Common myeloid progenitor, CD34-positive (primary cell): ENCODE measurements around the gene NMNAT2.

Experiments
- CTCF ChIA-PET: fragments of 350-600 bp; sonication (Branson Sonifier 250); formaldehyde crosslinking; loops from one replicate; lab custom pipeline; 2021; ENCODE audit warnings: antibody characterized with exemption; lab: Charles Lee
- POLR2A ChIA-PET: fragments of 350-600 bp; sonication (Branson Sonifier 250); formaldehyde crosslinking; loops from one replicate; lab custom pipeline; 2021; ENCODE audit warnings: antibody characterized with exemption; lab: Charles Lee
- DNase-seq, 3 donors: peaks; one replicate each; pipeline versions ENCODE4 v3.0.0 to v3.0.0-alpha.2; 2013
- H3K27ac ChIP-seq, 2 experiments: 1 replicate in 1 of 2; 2 replicates in 1 of 2; pipeline ENCODE4 v1.7.0; 2013; ENCODE audit warnings: inconsistent platforms in 2 of 2, low read length in 2 of 2, mild to moderate bottlenecking in 2 of 2, low read depth in 1 of 2, moderate library complexity in 1 of 2; ENCODE audit not compliant: severe bottlenecking in 2 of 2, insufficient read depth in 1 of 2, poor library complexity in 1 of 2
- H3K27me3 ChIP-seq, 5 experiments: replicated peaks in 2 of 5; 1 replicate in 3 of 5; 2 replicates in 2 of 5; pipeline versions ENCODE4 v1.6.1 to v1.7.0; 2013; ENCODE audit warnings: low read length in 4 of 5, mild to moderate bottlenecking in 2 of 5, moderate library complexity in 2 of 5, inconsistent platforms in 1 of 5; ENCODE audit not compliant: insufficient read depth in 5 of 5, control insufficient read depth in 4 of 5
- H3K36me3 ChIP-seq, 4 experiments: 1 replicate in 2 of 4; 2 replicates in 2 of 4; pipeline versions ENCODE4 v1.6.1 to v1.7.0; 2013; ENCODE audit warnings: low read length in 3 of 4, control low read depth in 1 of 4, mild to moderate bottlenecking in 1 of 4; ENCODE audit not compliant: control insufficient read depth in 4 of 4, insufficient read depth in 4 of 4
- H3K4me1 ChIP-seq, 4 experiments: 1 replicate in 3 of 4; 2 replicates in 1 of 4; pipeline versions ENCODE4 v1.6.1 to v1.7.1; 2013; ENCODE audit warnings: low read length in 3 of 4, mild to moderate bottlenecking in 3 of 4, control low read depth in 1 of 4, inconsistent platforms in 1 of 4, moderate library complexity in 1 of 4; ENCODE audit not compliant: control insufficient read depth in 4 of 4, insufficient read depth in 4 of 4; ENCODE audit errors: control extremely low read depth in 1 of 4
- H3K4me3 ChIP-seq, 7 experiments: 1 replicate in 4 of 7; 2 replicates in 3 of 7; pipeline versions ENCODE4 v1.5.1 to v1.7.0; 2013; ENCODE audit warnings: mild to moderate bottlenecking in 7 of 7, low read length in 6 of 7, moderate library complexity in 6 of 7, inconsistent platforms in 2 of 7, low read depth in 2 of 7, control low read depth in 1 of 7; ENCODE audit not compliant: insufficient read depth in 4 of 7, control insufficient read depth in 1 of 7; ENCODE audit errors: extremely low read depth in 1 of 7
- H3K9me3 ChIP-seq, 5 experiments: 1 replicate in 4 of 5; 2 replicates in 1 of 5; pipeline versions ENCODE4 v1.6.1 to v1.7.1; 2013; ENCODE audit warnings: low read length in 4 of 5, mild to moderate bottlenecking in 2 of 5, inconsistent platforms in 1 of 5, low read depth in 1 of 5, moderate library complexity in 1 of 5; ENCODE audit not compliant: control insufficient read depth in 4 of 5, insufficient read depth in 2 of 5; ENCODE audit errors: control extremely low read depth in 1 of 5
- WGBS: methylation state at CpG from one replicate; pipeline ENCODE4 v1.1.5; 2013; ENCODE audit not compliant: insufficient coverage; 5-methylcytosine and 5-hydroxymethylcytosine counted together

The NMNAT2 gene

DNA sequence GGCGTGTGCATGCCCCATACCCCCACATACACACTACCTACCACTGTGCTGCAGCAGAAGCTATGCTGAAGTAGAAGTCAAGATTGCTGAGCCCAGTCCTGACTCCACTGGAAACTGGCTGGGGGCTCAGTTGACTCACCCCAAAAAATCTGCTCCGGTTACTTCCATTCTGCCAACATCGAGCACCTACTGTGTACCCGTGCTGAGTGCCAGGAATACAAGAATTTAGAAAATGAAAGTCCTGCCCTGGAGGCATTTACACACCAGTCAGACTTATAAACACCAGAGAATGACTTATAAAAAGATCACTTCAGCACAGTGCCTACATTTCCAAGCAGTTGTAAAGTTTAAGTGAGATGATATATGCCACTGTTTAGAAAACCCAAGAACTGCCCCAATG is 99.1 kb downstream of the NMNAT2 start:
- Histone ChIP-seq H3K4me1 (no peaks in the 10 kb centered on the region), H3K4me3 (no peak overlapping the region), H3K36me3 (no peaks in the 10 kb centered on the region), H3K9me3 (no peaks in the 10 kb centered on the region), H3K27ac (no peak overlapping the region), H3K27me3 (peaks cover 0 to 3% (median 0%) of the 10 kb centered on the region in 5 experiments)
- ChIA-PET CTCF (no interaction called here), POLR2A (no interaction called here)
- no peak for DNase-seq
- WGBS: 91% methylated on average over 3 of the region's 4 CpGs

DNA sequence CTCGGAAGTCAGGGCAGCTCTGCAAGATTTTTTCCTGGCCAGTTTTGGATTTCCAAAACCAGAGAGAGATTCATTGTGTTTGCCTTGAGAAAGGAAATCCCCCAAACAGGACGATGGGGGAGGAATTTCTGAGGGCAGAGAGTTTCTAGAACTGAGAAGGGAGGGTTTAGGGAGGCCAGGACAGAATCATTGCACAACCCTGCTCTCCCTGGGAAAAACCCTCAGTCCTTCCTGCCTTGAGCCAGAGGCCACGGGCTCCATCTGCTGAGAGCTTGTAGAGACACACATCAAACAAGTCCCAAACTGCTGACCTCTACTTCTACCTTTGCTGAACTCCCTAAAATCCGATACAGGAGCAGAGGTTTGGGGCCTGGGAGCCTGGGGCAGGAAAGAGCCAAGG is 99.7 kb downstream of the NMNAT2 start:
- ChIA-PET POLR2A (interaction anchor here (0.6 kb wide), 1 partner anchor 516 kb away, joined by 4 read pairs; no protein-coding TSS in a partner anchor), CTCF (no interaction called here)
- Histone ChIP-seq H3K27me3 (peaks cover 0 to 3% (median 0%) of the 10 kb centered on the region in 5 experiments), H3K27ac (no peak overlapping the region), H3K4me1 (no peaks in the 10 kb centered on the region), H3K9me3 (no peaks in the 10 kb centered on the region), H3K4me3 (no peak overlapping the region), H3K36me3 (no peaks in the 10 kb centered on the region)
- DNase-seq: no peak
- 73% methylated on average over 4 of the region's 4 CpGs for WGBS

DNA sequence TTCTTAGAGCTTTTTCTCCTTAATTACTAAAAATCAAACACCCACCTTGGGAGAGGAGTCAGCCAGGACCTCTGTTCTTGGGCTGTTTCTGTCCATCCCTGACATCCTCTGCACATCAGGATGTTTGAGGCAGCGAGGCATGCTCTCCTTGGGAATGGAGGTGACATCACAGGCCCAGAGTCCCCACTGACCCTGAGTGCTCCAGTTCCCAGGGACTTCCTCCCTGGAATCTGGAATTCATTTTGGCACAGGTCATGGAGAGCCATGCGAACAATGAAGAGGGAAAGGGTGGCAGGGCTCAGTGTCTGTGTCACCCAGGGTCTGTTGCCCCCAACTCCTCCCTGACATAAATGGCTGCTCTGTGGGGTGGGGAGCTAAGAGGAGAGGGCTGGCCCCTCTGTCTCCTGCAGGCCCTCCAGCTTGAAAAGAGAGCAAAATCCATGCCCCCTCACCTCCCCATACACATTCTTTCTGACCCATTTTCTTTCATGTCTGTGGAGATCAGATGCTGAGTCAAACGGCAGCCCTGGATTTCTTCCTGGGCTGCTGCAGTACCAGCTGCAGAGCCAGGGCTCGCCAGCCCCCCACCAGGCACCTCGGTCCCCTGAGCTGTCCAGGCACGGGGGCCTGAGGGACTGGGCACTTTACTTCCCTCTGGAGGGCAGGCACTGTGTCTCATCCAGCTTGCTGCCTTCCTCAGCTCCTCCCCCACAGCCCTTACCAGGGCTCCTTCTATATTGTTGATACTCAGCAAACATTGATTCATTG is 102.0 kb downstream of the NMNAT2 start:
- ChIA-PET POLR2A (no interaction called here), CTCF (no interaction called here)
- no peaks in the 10 kb centered on the region for H3K9me3 ChIP-seq
- H3K4me1 ChIP-seq: no peaks in the 10 kb centered on the region
- H3K27ac ChIP-seq: no peak overlapping the region
- no peak for DNase-seq
- H3K36me3 ChIP-seq: no peaks in the 10 kb centered on the region
- H3K4me3 ChIP-seq: no peak overlapping the region
- WGBS: 93% methylated on average over 6 of the region's 6 CpGs
- H3K27me3 ChIP-seq: peaks cover 0 to 3% (median 0%) of the 10 kb centered on the region in 5 experiments

DNA sequence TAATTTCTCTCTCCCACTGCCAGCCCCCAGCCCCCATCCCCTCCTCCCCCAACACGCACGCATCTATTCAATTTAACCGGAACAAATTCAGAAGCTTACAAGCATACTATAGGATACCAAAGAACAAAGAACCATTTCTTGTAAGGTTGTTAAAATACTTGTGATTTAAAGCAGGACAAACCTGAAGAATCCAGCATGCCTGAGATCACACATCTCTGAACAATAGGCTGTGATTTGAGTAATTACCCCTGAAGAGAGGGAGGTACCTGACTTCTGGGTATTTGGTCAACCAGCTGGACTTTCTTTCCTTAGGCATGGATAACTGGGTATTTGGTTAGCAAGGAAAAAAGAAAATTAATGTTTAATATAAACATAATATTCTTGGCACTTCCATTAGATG is 105.1 kb downstream of the NMNAT2 start:
- no CpG with 5 or more reads among the region's 3 CpGs for WGBS
- no peaks in the 10 kb centered on the region for H3K9me3 ChIP-seq
- peaks cover 0 to 3% (median 0%) of the 10 kb centered on the region in 5 experiments for H3K27me3 ChIP-seq
- no peak for DNase-seq
- H3K36me3 ChIP-seq: no peaks in the 10 kb centered on the region
- H3K4me1 ChIP-seq: no peaks in the 10 kb centered on the region
- H3K27ac ChIP-seq: no peak overlapping the region
- ChIA-PET CTCF (no interaction called here), POLR2A (no interaction called here)
- no peak overlapping the region for H3K4me3 ChIP-seq

DNA sequence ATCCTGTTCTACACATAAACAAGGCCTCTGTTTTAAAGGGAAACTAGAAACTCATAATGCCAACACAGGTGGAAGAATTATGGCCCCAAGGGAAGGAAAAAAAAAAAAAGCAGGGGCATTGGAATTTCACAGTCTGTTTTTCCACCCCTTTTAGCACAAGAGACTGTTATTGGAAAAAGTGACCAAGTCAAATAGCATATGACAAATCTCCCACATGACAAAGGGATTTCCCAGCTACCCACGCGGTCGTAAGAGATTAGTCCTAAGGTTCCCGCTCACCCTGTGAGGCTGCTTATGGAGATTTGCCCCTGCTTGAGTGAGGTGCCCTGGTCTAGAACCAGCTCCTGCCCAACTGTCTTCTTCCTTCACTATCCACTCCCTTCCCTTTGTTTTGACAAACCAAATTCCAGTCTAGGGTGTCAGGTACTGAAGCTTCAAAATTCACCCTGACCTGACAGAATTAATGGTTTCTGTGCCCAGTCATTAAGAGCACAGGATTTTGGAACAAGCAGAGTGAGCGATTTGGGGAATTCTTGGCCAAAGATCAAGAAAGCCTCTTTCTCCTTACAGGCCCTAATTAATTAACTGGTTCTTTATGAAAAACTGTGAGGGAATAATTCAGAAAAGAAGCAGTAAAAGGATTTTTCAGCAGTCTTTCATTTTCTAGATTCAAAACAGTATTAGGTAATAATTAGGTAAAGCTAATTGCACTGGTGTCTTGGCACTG is 107.3 kb downstream of the NMNAT2 start:
- no peak overlapping the region for H3K4me3 ChIP-seq
- ChIA-PET CTCF (interaction anchor here (1.0 kb wide), 1 partner anchor 76 kb away, joined by 3 read pairs; no protein-coding TSS in a partner anchor), POLR2A (no interaction called here)

DNA sequence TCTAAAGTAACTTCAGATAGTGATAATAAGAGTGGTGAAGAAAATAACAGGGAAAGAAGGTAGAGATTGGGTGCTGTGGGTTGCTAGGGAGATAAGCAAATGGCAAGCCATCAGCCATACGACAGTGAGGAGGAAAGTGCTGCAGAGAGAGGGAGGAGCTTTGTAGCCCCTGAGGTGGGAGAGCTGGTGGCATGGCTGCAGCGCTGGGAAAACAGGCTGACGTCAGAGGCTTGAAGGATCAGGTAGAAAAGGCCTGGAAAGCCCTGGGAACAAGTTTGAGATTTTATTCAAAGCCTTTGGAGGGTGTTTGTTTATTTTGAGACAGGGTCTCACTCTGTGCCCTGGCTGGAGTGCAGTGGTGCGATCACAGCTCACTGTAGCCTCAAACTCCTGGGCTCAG is 109.5 kb downstream of the NMNAT2 start:
- POLR2A ChIA-PET: no interaction called here
- no peaks in the 10 kb centered on the region for H3K4me1 ChIP-seq
- 96% methylated on average over 4 of the region's 4 CpGs for WGBS
- no peaks in the 10 kb centered on the region for H3K36me3 ChIP-seq
- no peak overlapping the region for H3K27ac ChIP-seq
- no peak overlapping the region for H3K4me3 ChIP-seq
- H3K27me3 ChIP-seq: peaks cover 0 to 2% (median 0%) of the 10 kb centered on the region in 5 experiments
- no peak for DNase-seq
- CTCF ChIA-PET: no interaction called here
- H3K9me3 ChIP-seq: no peaks in the 10 kb centered on the region

More for the DNA sequence above, 107.3 kb downstream of the NMNAT2 start:
- 96% methylated on average over 4 of the region's 5 CpGs for WGBS
- Histone ChIP-seq H3K27me3 (peaks cover 0 to 2% (median 0%) of the 10 kb centered on the region in 5 experiments), H3K4me1 (no peaks in the 10 kb centered on the region), H3K9me3 (no peaks in the 10 kb centered on the region), H3K27ac (no peak overlapping the region), H3K36me3 (no peaks in the 10 kb centered on the region)
- DNase-seq: no peak
